Mucosa of descending colon (tissue), 3 donors: ENCODE measurements around the gene PSMA3. TPM values are rescaled to one million over a fixed set of nuclear protein-coding genes. Genes with fewer than 3 reads are reported as not detected.

Source experiments
- ATAC-seq: fragments of 200-7000 bp; cut with Tn5 transposase; one replicate; pipeline ENCODE4 v1.9.1; 2020; ENCODE audit warnings: mild to moderate bottlenecking, moderate library complexity
- DNase-seq, 3 donors: peaks; one replicate each; pipeline ENCODE4 v3.0.0-alpha.2; 2020
- H3K36me3 ChIP-seq: fragments of 200-600 bp; one replicate; pipeline ENCODE4 v1.8.0; 2021; ENCODE audit warnings: low read depth, mild to moderate bottlenecking
- H3K4me1 ChIP-seq: fragments of 200-600 bp; one replicate; pipeline ENCODE4 v1.8.0; 2021; ENCODE audit warnings: low read depth, mild to moderate bottlenecking
- H3K4me3 ChIP-seq: fragments of 200-600 bp; one replicate; pipeline ENCODE4 v1.8.0; 2021; ENCODE audit warnings: mild to moderate bottlenecking
- H3K9me3 ChIP-seq: fragments of 200-600 bp; one replicate; pipeline ENCODE4 v1.8.0; 2021; ENCODE audit warnings: mild to moderate bottlenecking
- intact Hi-C, 2 donors: fragments of 100-400 bp; cut with DNase I in 1 of 2; cut with micrococcal nuclease in 1 of 2; formaldehyde crosslinking; loops; one replicate each; pipeline versions ENCODE4 v1.11.0 to v1.11.1; 2022; cut with DNase I, micrococcal nuclease
- total RNA-seq, 3 donors: library from RNA; stranded (reverse); fragmentation: NEBNext Ultra II Directional in 2 of 3; extraction: Animal tissue kit (Norgen Biotek cat#: 25700) in 2 of 3; gene quantifications; one replicate each; pipeline versions ENCODE4 v1.2.1 to v1.2.4, GENCODE V29; 2021 to 2023
- TF ChIP-seq, protein P1 (sequence below): fragments of 200-600 bp; IDR thresholded peaks from one replicate; pipeline ENCODE4 v1.8.0; 2022; ENCODE audit warnings: antibody characterized with exemption, mild to moderate bottlenecking
- donor health status: DM: no; HTN: no; CAD: no; lungs with moderate emphysema.
- donor health status: DM: no; HTN: no; CAD: no.
- donor health status: DM: no; HTN: yes; CAD: no.

PSMA3 gene
- total RNA-seq, 3 donors from 2014 or later = 93.2 to 124 (median 105) TPM

DNA sequence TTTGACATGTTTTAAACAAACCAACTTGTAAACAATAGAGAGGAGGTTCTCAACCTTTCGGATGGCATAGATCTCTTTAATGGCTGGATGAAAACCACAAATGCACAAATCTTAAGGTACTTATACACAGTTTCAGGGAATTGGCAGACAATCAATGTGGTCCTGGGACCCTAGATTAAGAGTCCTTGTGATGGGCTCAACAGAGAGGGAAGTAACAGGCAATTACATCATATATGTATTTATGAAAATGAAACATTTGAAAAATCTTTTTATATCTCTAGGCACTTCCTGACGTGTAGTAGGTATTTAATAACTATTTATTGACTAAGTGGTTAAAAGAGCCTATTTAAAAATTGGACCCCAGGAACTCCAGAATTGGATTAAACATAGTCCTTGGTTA lies 43.8 kb upstream of the PSMA3 start:
- H3K4me1 ChIP-seq = peaks cover 17% of the 10 kb centered on the region
- H3K4me3 ChIP-seq = no peak overlapping the region
- H3K36me3 ChIP-seq = no peaks in the 10 kb centered on the region
- DNase-seq (no peak), ATAC-seq (no peak)
- TF ChIP-seq, protein P1, sequence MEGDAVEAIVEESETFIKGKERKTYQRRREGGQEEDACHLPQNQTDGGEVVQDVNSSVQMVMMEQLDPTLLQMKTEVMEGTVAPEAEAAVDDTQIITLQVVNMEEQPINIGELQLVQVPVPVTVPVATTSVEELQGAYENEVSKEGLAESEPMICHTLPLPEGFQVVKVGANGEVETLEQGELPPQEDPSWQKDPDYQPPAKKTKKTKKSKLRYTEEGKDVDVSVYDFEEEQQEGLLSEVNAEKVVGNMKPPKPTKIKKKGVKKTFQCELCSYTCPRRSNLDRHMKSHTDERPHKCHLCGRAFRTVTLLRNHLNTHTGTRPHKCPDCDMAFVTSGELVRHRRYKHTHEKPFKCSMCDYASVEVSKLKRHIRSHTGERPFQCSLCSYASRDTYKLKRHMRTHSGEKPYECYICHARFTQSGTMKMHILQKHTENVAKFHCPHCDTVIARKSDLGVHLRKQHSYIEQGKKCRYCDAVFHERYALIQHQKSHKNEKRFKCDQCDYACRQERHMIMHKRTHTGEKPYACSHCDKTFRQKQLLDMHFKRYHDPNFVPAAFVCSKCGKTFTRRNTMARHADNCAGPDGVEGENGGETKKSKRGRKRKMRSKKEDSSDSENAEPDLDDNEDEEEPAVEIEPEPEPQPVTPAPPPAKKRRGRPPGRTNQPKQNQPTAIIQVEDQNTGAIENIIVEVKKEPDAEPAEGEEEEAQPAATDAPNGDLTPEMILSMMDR = no peak
- H3K9me3 ChIP-seq = no peaks in the 10 kb centered on the region
- intact Hi-C loops = no loop called here

DNA sequence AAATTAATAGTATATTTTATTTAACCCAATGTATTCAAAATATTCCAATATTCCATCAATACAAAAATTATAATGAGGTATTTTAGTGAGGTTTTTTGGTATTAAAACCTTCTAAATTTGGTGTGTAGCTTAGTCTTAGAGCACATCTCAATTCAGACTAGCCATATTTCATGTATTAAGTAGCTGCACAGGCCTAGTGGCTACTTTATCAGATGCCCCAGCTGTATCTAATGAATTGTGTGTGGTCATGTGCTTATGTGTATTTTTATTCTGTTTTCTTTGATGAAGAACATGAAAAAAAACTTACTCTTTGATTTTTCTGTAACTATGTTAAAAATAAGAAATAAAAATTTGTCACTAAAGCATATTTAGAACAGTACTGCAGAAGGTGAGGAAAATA lies 31.5 kb upstream of the PSMA3 start:
- no peak overlapping the region for H3K4me3 ChIP-seq
- ATAC-seq (no peak), DNase-seq (no peak)
- TF ChIP-seq, protein P1 = no peak
- H3K36me3 ChIP-seq = no peaks in the 10 kb centered on the region
- no peaks in the 10 kb centered on the region for H3K9me3 ChIP-seq
- intact Hi-C loops = no loop called here
- H3K4me1 ChIP-seq = no peaks in the 10 kb centered on the region

DNA sequence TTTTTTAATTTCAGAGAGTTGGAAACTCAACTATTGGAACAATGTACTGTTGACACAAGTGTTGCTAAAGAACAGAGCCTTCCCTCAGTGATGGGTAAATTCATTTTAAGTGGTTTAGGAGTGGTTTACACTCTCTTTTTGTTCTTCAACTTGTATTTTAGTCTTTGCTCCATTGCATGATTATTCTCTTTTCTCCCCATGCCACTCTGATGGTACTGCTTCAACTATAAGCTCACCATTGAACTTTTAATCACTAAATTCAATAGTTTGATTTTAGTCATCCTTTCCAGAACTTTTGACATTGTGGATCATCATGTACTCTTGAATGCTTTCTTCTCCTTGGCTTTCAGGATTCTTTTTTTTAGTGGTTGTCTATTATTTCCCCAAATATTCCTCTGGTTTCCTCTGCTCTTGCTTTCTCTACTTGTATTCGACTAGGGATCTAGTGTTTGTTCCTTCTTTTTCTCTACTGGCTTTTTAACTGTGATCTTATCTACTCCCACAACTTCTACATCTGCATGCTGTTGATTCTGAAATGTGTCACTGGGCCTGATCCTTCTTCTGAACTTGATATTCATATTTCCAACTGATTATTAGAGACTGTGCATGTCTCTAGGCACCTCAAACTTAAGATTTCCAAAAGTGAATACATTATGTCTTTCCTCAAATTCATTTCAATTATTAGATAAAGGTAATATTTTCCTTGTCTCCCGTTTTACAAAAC lies 29.3 kb upstream of the PSMA3 start:
- TF ChIP-seq, protein P1 = no peak
- DNase-seq (no peak), ATAC-seq (no peak)
- Histone ChIP-seq H3K36me3 (no peaks in the 10 kb centered on the region), H3K4me3 (no peak overlapping the region), H3K9me3 (no peaks in the 10 kb centered on the region), H3K4me1 (no peaks in the 10 kb centered on the region)
- intact Hi-C loops = no loop called here

DNA sequence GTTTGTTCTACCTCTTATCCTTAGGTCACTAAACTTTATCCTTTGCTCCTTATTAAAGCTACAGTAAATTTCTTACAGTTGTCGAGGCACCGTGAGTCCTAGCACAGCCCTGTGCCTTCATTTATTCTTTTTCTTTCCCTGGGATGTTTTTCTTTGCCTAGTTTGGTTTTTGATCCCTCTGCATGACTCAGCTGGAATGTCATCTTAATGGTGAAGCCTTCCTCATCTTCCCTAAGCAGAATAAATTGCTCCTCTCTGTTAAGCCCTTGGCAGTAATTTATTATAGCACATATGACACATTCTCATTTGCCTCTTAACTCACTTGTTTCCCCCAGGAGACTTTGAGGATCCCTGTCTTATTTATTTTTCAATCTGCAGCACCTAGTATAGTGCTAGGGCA lies 28.1 kb upstream of the PSMA3 start:
- intact Hi-C loops = no loop called here
- ATAC-seq (no peak), DNase-seq (no peak)
- TF ChIP-seq, protein P1 = no peak
- no peaks in the 10 kb centered on the region for H3K36me3 ChIP-seq
- H3K4me3 ChIP-seq = no peak overlapping the region
- H3K4me1 ChIP-seq = no peaks in the 10 kb centered on the region
- no peaks in the 10 kb centered on the region for H3K9me3 ChIP-seq

GRCh38 chr14:58227096-58227819 lies 17.4 kb upstream of the PSMA3 start:
- no peaks in the 10 kb centered on the region for H3K36me3 ChIP-seq
- TF ChIP-seq, protein P1 = no peak
- H3K4me3 ChIP-seq = no peak overlapping the region
- H3K4me1 ChIP-seq = no peaks in the 10 kb centered on the region
- DNase-seq = no peak
- H3K9me3 ChIP-seq = no peaks in the 10 kb centered on the region
- no peak for ATAC-seq
- intact Hi-C loops = no loop called here
